ENCODE measurements around the gene STX16.
A peak's percentile ranks its signal among the peaks of the same experiment; 100 is the strongest.

Gene STX16

GRCh38 chr20:58611236-58612030, 39.6 kb upstream of the STX16 start:
- TF ChIP-seq ESRRG (CRISPR knock-in tag; IDR thresholded peaks at IDR 0.05) (no peak), ZFP3 (CRISPR knock-in tag; IDR thresholded peaks at IDR 0.05) (no peak), TSHZ2 (CRISPR knock-in tag; IDR thresholded peaks at IDR 0.05) (no peak), GLIS3 (CRISPR knock-in tag; IDR thresholded peaks at IDR 0.05) (no peak), ISL1 (CRISPR knock-in tag; IDR thresholded peaks at IDR 0.05) (no peak), RARB (CRISPR knock-in tag; IDR thresholded peaks at IDR 0.05) (no peak)
- ATAC-seq, result peak; percentile 41

GRCh38 chr20:58612121-58612691, 38.9 kb upstream of the STX16 start:
- TF ChIP-seq CSRNP3 (CRISPR knock-in tag; IDR thresholded peaks at IDR 0.05) (no peak), ZNF8 (CRISPR knock-in tag; IDR thresholded peaks at IDR 0.05) (no peak), PPARA (CRISPR knock-in tag; IDR thresholded peaks at IDR 0.05; ENCODE audit: borderline replicate concordance) (no peak), GLIS3 (CRISPR knock-in tag; IDR thresholded peaks at IDR 0.05) (no peak)
- ATAC-seq, result peak; percentile 13; the same call in 1 of the 3 replicates

GRCh38 chr20:58613061-58613854, 37.8 kb upstream of the STX16 start:
- no peak for ATAC-seq
- TF ChIP-seq OSR1 (CRISPR knock-in tag; IDR thresholded peaks at IDR 0.05) (no peak), GLIS3 (CRISPR knock-in tag; IDR thresholded peaks at IDR 0.05) (no peak), CSDC2 (CRISPR knock-in tag; IDR thresholded peaks at IDR 0.05) (no peak), TOX (CRISPR knock-in tag; IDR thresholded peaks at IDR 0.05; ENCODE audit: borderline replicate concordance) (no peak), ZNF565 (CRISPR knock-in tag; conservative IDR thresholded peaks at IDR 0.05; ENCODE audit: low read depth) (no peak), PATZ1 (CRISPR knock-in tag; IDR thresholded peaks at IDR 0.05; ENCODE audit: borderline replicate concordance) (no peak), ISL1 (CRISPR knock-in tag; IDR thresholded peaks at IDR 0.05) (no peak), BACH2 (CRISPR knock-in tag; IDR thresholded peaks at IDR 0.05; ENCODE audit: borderline replicate concordance) (no peak)

- ATAC-seq, result no peak
- no peak for TF ChIP-seq ESRRG (CRISPR knock-in tag; IDR thresholded peaks at IDR 0.05)
Observed at GRCh38 chr20:58614366-58614765, 36.7 kb upstream of the STX16 start.

GRCh38 chr20:58614984-58615760, 35.9 kb upstream of the STX16 start:
- ATAC-seq, result no peak
- TF ChIP-seq SNAI2 (CRISPR knock-in tag; IDR thresholded peaks at IDR 0.05), result no peak
- no peak for TF ChIP-seq ZNF8 (CRISPR knock-in tag; IDR thresholded peaks at IDR 0.05)
- no peak for TF ChIP-seq RARB (CRISPR knock-in tag; IDR thresholded peaks at IDR 0.05)
- no peak for TF ChIP-seq TSHZ2 (CRISPR knock-in tag; IDR thresholded peaks at IDR 0.05)
- TF ChIP-seq CSRNP3 (CRISPR knock-in tag; IDR thresholded peaks at IDR 0.05), result no peak
- no peak for TF ChIP-seq TOX (CRISPR knock-in tag; IDR thresholded peaks at IDR 0.05; ENCODE audit: borderline replicate concordance)
- TF ChIP-seq CREB5 (CRISPR knock-in tag; IDR thresholded peaks at IDR 0.05; ENCODE audit: low read depth), result no peak
- TF ChIP-seq ARNTL (CRISPR knock-in tag; IDR thresholded peaks at IDR 0.05; ENCODE audit: borderline replicate concordance, low read depth), result no peak
- TF ChIP-seq ESRRG (CRISPR knock-in tag; IDR thresholded peaks at IDR 0.05), result no peak

Measured in SK-N-SH treated with all-trans-retinoic acid at 6 μM for 48 hours (cell line).